ENCODE results near the gene C11orf68. TPM values are rescaled to one million over a fixed set of nuclear protein-coding genes. Genes with fewer than 3 reads are reported as not detected.
A peak's percentile ranks its signal among the peaks of the same experiment; 100 is the strongest.

C11orf68 gene
- total and polyA plus RNA-seq, 10 of the 15 experiments (the other 5 are each of a cell fraction or from before 2014, with no cell fraction given): 3.0 to 25.4 (median 16.7) TPM

GRCh38 chr11:65961267-65962140 lies 42.6 kb upstream of the C11orf68 start, which contains the start of gene SART1 (continued):
- TF ChIP-seq TCF12 (IDR thresholded peaks at IDR 0.05; ENCODE audit: low read depth, low read length) (peak; percentile 58; the same call in 1 of the 2 replicates), RB1 (IDR thresholded peaks at IDR 0.05; ENCODE audit: borderline replicate concordance) (peak; percentile 83; the same call in 1 of the 2 replicates), SMC3 (IDR thresholded peaks at IDR 0.05; ENCODE audit: borderline replicate concordance, low read length) (no peak), HDAC6 (IDR thresholded peaks at IDR 0.05; ENCODE audit: unreplicated experiment) (no peak), RELB (IDR thresholded peaks at IDR 0.05; ENCODE audit: low read depth) (peak; percentile 89), USF2 (IDR thresholded peaks at IDR 0.05; ENCODE audit: borderline replicate concordance, low read depth, low read length) (no peak), MTA3 (IDR thresholded peaks at IDR 0.05; ENCODE audit: borderline replicate concordance, low read length) (no peak; the same call in 1 of the 2 replicates), RCOR1 (conservative IDR thresholded peaks at IDR 0.05; ENCODE audit: low read depth, low read length) (0 out of 2 replicates have a peak, but pooled peaks have one; percentile 43), NFXL1 (IDR thresholded peaks at IDR 0.05; ENCODE audit: borderline replicate concordance) (no peak), CBX3 (IDR thresholded peaks at IDR 0.05; ENCODE audit: borderline replicate concordance, low read depth) (no peak), ZNF274 (IDR thresholded peaks at IDR 0.05; ENCODE audit: insufficient read depth, insufficient read length) (no peak), SIN3A (IDR thresholded peaks at IDR 0.05; ENCODE audit: low read depth, low read length) (peak; percentile 92), DPF2 (IDR thresholded peaks at IDR 0.05) (peak; percentile 79)

All from GM12878 (cell line).